Stomach smooth muscle (tissue), 2 donors: ENCODE measurements around the gene TADA1.

ENCODE experiments used
- H3K27ac ChIP-seq: one replicate; pipeline ENCODE4 v1.7.0; 2013; ENCODE audit warnings: mild to moderate bottlenecking, low read length, inconsistent platforms
- H3K27me3 ChIP-seq, 2 donors: one replicate each; pipeline ENCODE4 v1.7.0; 2013; ENCODE audit warnings: low read length in 2 of 2; ENCODE audit not compliant: insufficient read depth in 2 of 2, control insufficient read depth in 1 of 2
- H3K36me3 ChIP-seq, 2 donors: one replicate each; pipeline ENCODE4 v1.7.0; 2013; ENCODE audit warnings: low read length in 2 of 2; ENCODE audit not compliant: control insufficient read depth in 2 of 2, insufficient read depth in 2 of 2
- H3K4me1 ChIP-seq: one replicate; pipeline ENCODE4 v1.7.0; 2013; ENCODE audit warnings: low read length; ENCODE audit not compliant: control insufficient read depth, insufficient read depth
- H3K4me3 ChIP-seq, 2 donors: one replicate each; pipeline ENCODE4 v1.7.0; 2013; ENCODE audit warnings: low read length in 2 of 2
- H3K9ac ChIP-seq, 2 donors: one replicate each; pipeline ENCODE4 v1.7.0; 2013; ENCODE audit warnings: low read length in 2 of 2, mild to moderate bottlenecking in 1 of 2
- H3K9me3 ChIP-seq, 2 donors: one replicate each; pipeline ENCODE4 v1.7.0; 2013; ENCODE audit warnings: low read length in 2 of 2; ENCODE audit not compliant: control insufficient read depth in 2 of 2
- donor health status: healthy.
- donor health status: Pancreatic carcinoma.

Gene TADA1

GRCh38 chr1:166910396-166910994, 34.4 kb upstream of the TADA1 start:
- Histone ChIP-seq H3K27ac (no peak overlapping the region), H3K4me3 (no peak overlapping the region), H3K9ac (no peak overlapping the region), H3K9me3 (no peaks in the 10 kb centered on the region), H3K27me3 (no peaks in the 10 kb centered on the region), H3K36me3 (no peaks in the 10 kb centered on the region), H3K4me1 (no peaks in the 10 kb centered on the region)

GRCh38 chr1:166908942-166909341, 32.9 kb upstream of the TADA1 start:
- H3K4me1 ChIP-seq, result no peaks in the 10 kb centered on the region
- no peak overlapping the region for H3K9ac ChIP-seq
- H3K36me3 ChIP-seq, result no peaks in the 10 kb centered on the region
- H3K9me3 ChIP-seq, result no peaks in the 10 kb centered on the region
- H3K4me3 ChIP-seq, result no peak overlapping the region
- no peaks in the 10 kb centered on the region for H3K27me3 ChIP-seq
- H3K27ac ChIP-seq, result no peak overlapping the region

GRCh38 chr1:166907763-166908162, 31.7 kb upstream of the TADA1 start:
- Histone ChIP-seq H3K27me3 (no peaks in the 10 kb centered on the region), H3K27ac (no peak overlapping the region), H3K36me3 (no peaks in the 10 kb centered on the region), H3K9ac (no peak overlapping the region), H3K4me3 (no peak overlapping the region), H3K9me3 (no peaks in the 10 kb centered on the region), H3K4me1 (no peaks in the 10 kb centered on the region)

GRCh38 chr1:166907051-166907450, 31.0 kb upstream of the TADA1 start:
- Histone ChIP-seq H3K27ac (no peak overlapping the region), H3K9ac (no peak overlapping the region), H3K36me3 (no peaks in the 10 kb centered on the region), H3K4me3 (no peak overlapping the region), H3K9me3 (no peaks in the 10 kb centered on the region), H3K27me3 (no peaks in the 10 kb centered on the region), H3K4me1 (no peaks in the 10 kb centered on the region)

- Histone ChIP-seq H3K27ac (no peak overlapping the region), H3K27me3 (no peaks in the 10 kb centered on the region)
These were observed 30.6 kb upstream of the TADA1 start for GRCh38 chr1:166906647-166907046.

GRCh38 chr1:166905900-166906299, 29.8 kb upstream of the TADA1 start:
- H3K27me3 ChIP-seq, result no peaks in the 10 kb centered on the region
- no peaks in the 10 kb centered on the region for H3K36me3 ChIP-seq
- H3K4me3 ChIP-seq, result no peak overlapping the region
- H3K27ac ChIP-seq, result no peak overlapping the region
- no peaks in the 10 kb centered on the region for H3K9me3 ChIP-seq
- H3K9ac ChIP-seq, result no peak overlapping the region
- H3K4me1 ChIP-seq, result peaks cover 4% of the 10 kb centered on the region

More at GRCh38 chr1:166906647-166907046, 30.6 kb upstream of the TADA1 start:
- Histone ChIP-seq H3K4me3 (no peak overlapping the region), H3K4me1 (no peaks in the 10 kb centered on the region), H3K9ac (no peak overlapping the region), H3K36me3 (no peaks in the 10 kb centered on the region), H3K9me3 (no peaks in the 10 kb centered on the region)

- no peaks in the 10 kb centered on the region for H3K27me3 ChIP-seq
- H3K4me1 ChIP-seq, result peaks cover 4% of the 10 kb centered on the region
- no peak overlapping the region for H3K4me3 ChIP-seq
- H3K9me3 ChIP-seq, result no peaks in the 10 kb centered on the region
- H3K36me3 ChIP-seq, result no peaks in the 10 kb centered on the region
- H3K9ac ChIP-seq, result no peak overlapping the region
- H3K27ac ChIP-seq, result no peak overlapping the region
These were observed 29.1 kb upstream of the TADA1 start for GRCh38 chr1:166905136-166905535.

GRCh38 chr1:166903232-166903631, 27.2 kb upstream of the TADA1 start:
- Histone ChIP-seq H3K27ac (no peak overlapping the region), H3K9me3 (no peaks in the 10 kb centered on the region), H3K27me3 (no peaks in the 10 kb centered on the region), H3K9ac (no peak overlapping the region), H3K4me3 (no peak overlapping the region), H3K4me1 (peaks cover 4% of the 10 kb centered on the region), H3K36me3 (no peaks in the 10 kb centered on the region)

GRCh38 chr1:166902279-166902678, 26.2 kb upstream of the TADA1 start:
- Histone ChIP-seq H3K4me3 (no peak overlapping the region), H3K36me3 (no peaks in the 10 kb centered on the region), H3K4me1 (peaks cover 4% of the 10 kb centered on the region), H3K27me3 (no peaks in the 10 kb centered on the region), H3K27ac (no peak overlapping the region), H3K9ac (no peak overlapping the region), H3K9me3 (peaks cover 0 to 3% of the 10 kb centered on the region in 2 donors)

GRCh38 chr1:166900987-166901386, 24.9 kb upstream of the TADA1 start:
- Histone ChIP-seq H3K4me1 (peaks cover 4% of the 10 kb centered on the region), H3K36me3 (no peaks in the 10 kb centered on the region), H3K27me3 (no peaks in the 10 kb centered on the region)

GRCh38 chr1:166899769-166900168, 23.7 kb upstream of the TADA1 start:
- H3K9me3 ChIP-seq, result peaks cover 0 to 5% of the 10 kb centered on the region in 2 donors
- no peak overlapping the region for H3K27ac ChIP-seq
- no peaks in the 10 kb centered on the region for H3K36me3 ChIP-seq
- no peak overlapping the region for H3K9ac ChIP-seq
- peaks cover 4% of the 10 kb centered on the region for H3K4me1 ChIP-seq
- H3K27me3 ChIP-seq, result no peaks in the 10 kb centered on the region
- no peak overlapping the region for H3K4me3 ChIP-seq

More at GRCh38 chr1:166900987-166901386, 24.9 kb upstream of the TADA1 start:
- Histone ChIP-seq H3K9me3 (peaks cover 0 to 5% of the 10 kb centered on the region in 2 donors), H3K27ac (no peak overlapping the region), H3K9ac (no peak overlapping the region), H3K4me3 (no peak overlapping the region)
